KG1 (cell line): ENCODE results near the gene GRAMD1B.

Experiments used
- DNase-seq: peaks from one replicate; lab custom pipeline; 2025; lab: John Stamatoyannopoulos, UW

The GRAMD1B gene

GRCh38 chr11:123641495-123641840, 211.4 kb downstream of the GRAMD1B start:
- DNase-seq = no peak

GRCh38 chr11:123642435-123642834, 212.4 kb downstream of the GRAMD1B start:
- no peak for DNase-seq

- no peak for DNase-seq
Observed at GRCh38 chr11:123645286-123645975, 215.4 kb downstream of the GRAMD1B start.

- DNase-seq = no peak
Observed at GRCh38 chr11:123650901-123651300, 220.8 kb downstream of the GRAMD1B start.

GRCh38 chr11:123652599-123652998, 222.5 kb downstream of the GRAMD1B start:
- no peak for DNase-seq

- DNase-seq = no peak
Observed at GRCh38 chr11:123653483-123653826, 223.4 kb downstream of the GRAMD1B start.

- no peak for DNase-seq
Observed at GRCh38 chr11:123653827-123654565, 223.9 kb downstream of the GRAMD1B start.

- DNase-seq = no peak
Observed at GRCh38 chr11:123654566-123655081, 224.6 kb downstream of the GRAMD1B start, which contains the start of gene SCN3B. TSS of gene SCN3B (minus strand) at chr11:123654624. CDS start at chr11:123653801, 823 bp downstream.

- no peak for DNase-seq
Observed at GRCh38 chr11:123659311-123659710, 229.2 kb downstream of the GRAMD1B start.

GRCh38 chr11:123659965-123660364, 229.9 kb downstream of the GRAMD1B start:
- DNase-seq = peak; percentile 38

GRCh38 chr11:123665306-123665705, 235.2 kb downstream of the GRAMD1B start:
- no peak for DNase-seq

GRCh38 chr11:123670081-123670480, 240.0 kb downstream of the GRAMD1B start:
- DNase-seq = no peak

GRCh38 chr11:123671534-123671933, 241.5 kb downstream of the GRAMD1B start:
- DNase-seq = no peak

GRCh38 chr11:123672568-123672967, 242.5 kb downstream of the GRAMD1B start:
- no peak for DNase-seq

GRCh38 chr11:123674297-123674696, 244.2 kb downstream of the GRAMD1B start:
- no peak for DNase-seq
